Fibroblast of peridontal ligament (primary cell): ENCODE results near the gene ZNF668.
A peak's percentile ranks its signal among the peaks of the same experiment; 100 is the strongest.
"Not testable (repeated sequence)": the region's sequence is repeated elsewhere in the genome, so short reads cannot be mapped to it uniquely, and the experiment has no call there.

ENCODE experiments used
- DNase-seq: peaks from one replicate; pipeline ENCODE4 v3.0.0-alpha.2; 2010; ENCODE audit errors: extremely low read depth

ZNF668 gene

GRCh38 chr16:31055613-31056012 lies 18.4 kb downstream of the ZNF668 start:
- no peak for DNase-seq

DNA sequence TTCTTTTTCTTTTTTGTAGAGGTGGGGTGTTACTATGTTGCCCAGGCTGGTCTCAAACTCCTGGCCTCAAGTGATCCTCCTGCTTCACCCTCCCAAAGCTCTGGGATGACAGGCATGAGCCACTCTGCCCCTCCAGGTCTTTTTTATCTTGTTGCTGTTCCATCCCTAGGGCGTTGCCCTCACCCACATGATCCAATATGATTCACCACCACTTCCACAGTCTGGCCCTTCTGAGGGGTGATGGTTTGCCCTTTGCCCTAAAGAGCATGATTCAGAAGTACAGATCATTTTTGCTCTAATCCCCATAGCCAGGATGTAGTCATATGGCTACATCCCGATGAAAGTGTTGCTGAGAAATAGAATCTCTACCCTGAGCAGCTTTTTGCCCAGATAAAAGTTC lies 21.9 kb downstream of the ZNF668 start:
- DNase-seq: peak; percentile 94

DNA sequence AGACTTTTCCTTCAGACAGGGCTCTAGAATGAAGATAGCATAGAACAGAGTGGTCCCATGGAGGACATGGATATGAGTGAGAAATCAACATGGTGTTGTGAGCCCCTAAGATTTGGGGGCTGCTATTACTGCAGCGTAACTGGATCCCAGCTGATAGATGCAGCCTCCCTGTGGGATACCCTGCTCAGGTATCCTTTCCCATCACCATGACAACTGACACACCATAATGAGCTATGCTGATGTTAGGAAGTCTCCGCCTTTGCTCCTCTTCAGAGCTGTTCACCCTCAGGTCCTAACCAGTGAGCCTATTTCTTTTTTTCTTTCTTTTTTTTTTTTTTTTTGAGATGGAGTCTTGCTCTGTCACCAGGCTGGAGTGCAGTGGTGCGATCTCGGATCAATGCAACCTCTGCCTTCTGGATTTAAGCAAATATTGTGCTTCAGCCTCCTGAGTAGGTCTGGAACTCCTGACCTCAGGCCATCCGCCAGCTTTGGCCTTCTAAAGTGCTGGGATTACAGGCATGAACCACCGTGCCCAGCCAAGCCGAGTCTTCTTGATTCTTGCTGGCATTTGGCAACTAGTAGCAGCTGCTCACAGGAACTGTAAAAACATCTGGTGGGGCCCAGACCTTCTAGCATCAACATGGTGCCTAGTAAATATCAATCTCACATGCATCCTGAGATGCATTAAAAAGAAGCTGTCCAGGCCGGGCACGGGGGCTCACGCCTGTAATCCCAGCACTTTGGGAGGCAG lies 23.6 kb downstream of the ZNF668 start:
- DNase-seq: peak; percentile 36

GRCh38 chr16:31043898-31044481 lies 30.1 kb downstream of the ZNF668 start:
- no peak for DNase-seq

GRCh38 chr16:31043352-31043751 lies 30.7 kb downstream of the ZNF668 start:
- DNase-seq: peak; percentile 42

GRCh38 chr16:31042866-31043265 lies 31.2 kb downstream of the ZNF668 start:
- no peak for DNase-seq

DNA sequence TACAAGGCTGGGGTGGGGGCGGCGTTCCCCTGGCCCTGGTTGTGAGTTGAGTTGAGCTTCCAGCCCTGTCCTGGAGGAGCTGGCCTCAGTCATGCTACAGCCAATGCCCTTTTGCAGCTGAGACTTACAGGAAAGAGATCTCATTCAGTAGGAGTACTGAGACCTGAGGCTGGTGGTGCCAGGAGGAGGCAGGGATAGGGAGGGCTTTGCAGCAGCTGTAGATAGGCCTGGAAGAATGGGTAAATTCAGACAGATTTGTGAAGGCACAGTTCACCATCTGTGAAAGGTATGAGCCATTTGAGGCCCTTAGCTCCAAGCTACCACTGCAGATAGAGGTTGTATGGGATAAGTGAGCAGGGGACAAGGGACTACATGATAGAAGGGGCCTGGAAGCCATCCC lies 35.0 kb downstream of the ZNF668 start:
- no peak for DNase-seq

GRCh38 chr16:31036691-31037090 lies 37.3 kb downstream of the ZNF668 start:
- DNase-seq: no peak

DNA sequence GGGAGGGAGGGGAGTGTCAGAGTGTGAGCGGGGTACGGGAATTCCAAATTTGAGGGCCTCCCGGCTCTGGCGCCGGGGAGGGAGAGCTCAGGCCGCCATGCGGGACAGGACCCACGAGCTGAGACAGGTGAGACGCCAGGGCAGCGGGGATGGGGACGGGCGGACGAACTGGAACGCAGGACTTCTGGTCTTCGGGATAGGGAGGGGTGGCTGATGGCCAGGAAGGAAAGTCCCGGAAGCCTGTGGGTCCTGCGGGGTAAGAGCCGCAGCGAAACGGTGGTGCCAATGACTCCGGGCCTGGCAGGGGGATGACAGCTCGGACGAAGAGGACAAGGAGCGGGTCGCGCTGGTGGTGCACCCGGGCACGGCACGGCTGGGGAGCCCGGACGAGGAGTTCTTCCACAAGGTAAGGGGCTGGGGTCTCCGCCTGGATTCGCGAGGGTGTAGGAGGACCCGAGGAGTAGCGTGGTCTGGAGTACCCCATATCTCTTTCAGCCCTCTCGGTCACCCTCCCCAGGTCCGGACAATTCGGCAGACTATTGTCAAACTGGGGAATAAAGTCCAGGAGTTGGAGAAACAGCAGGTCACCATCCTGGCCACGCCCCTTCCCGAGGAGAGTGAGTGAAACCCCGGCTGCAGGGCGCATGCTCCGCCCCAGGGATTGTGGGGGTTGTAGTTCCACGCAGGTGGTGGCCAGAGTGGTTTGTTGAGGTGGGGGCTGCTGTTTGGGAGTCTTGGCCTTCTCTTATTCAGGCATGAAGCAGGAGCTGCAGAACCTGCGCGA lies 40.1 kb downstream of the ZNF668 start:
- peak; percentile 73 for DNase-seq

- DNase-seq: peak; percentile 99
Observed at GRCh38 chr16:31032736-31033708, 41.0 kb downstream of the ZNF668 start, which contains the start of gene STX4. Gene STX4 (plus strand): TSS chr16:31033558. CDS start chr16:31033806, 248 bp downstream.

GRCh38 chr16:31031276-31031675 lies 42.8 kb downstream of the ZNF668 start:
- no peak for DNase-seq

DNA sequence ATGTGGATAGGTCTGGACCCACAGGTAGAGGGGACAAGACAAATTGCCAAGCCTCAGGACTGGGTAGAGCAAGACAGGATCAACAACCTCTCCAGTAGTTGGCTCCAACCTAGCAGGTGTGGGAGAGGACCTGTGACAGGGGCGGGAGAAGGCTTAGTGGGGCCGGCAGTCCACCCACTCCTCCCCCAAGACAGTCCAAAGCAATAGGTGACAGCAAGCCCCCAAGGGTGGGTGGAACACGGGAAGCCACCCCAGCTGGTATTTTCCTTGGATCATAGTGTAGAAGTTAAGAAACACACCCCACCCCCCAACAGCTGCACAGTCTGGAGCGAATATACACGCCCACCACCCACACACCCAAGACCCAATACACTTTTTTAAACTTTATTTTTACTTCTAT lies 44.8 kb downstream of the ZNF668 start:
- DNase-seq: no peak

GRCh38 chr16:31025339-31025738 lies 48.7 kb downstream of the ZNF668 start:
- no peak for DNase-seq

DNA sequence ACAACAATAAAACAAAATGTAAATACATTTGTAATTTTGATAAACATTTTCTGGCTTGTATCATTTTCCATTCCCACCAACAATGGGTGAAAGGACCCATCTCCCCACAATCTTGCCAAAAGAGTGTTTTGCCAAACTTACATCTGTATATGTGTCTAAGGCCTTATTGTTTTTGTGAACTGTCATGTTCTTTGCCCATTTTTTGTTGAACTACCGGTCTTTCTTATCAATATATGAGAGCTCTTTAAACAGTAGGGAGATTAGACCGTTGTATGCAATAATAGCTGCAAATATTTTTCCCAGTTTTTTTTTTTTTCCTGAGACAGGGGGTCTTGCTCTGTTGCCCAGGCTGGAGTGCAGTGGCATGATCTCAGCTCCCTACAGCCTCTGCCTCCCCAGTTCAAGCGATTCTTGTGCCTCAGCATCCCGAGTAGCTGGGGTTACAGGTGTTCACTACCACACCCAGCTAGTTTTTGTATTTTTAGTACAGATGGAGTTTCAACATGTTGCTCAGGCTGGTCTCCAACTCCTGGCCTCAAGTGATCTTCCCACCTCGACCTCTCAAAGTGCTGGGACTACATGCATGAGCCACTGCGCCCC lies 50.3 kb downstream of the ZNF668 start:
- DNase-seq: no peak

GRCh38 chr16:31023252-31023602 lies 50.8 kb downstream of the ZNF668 start:
- no peak for DNase-seq

- no peak for DNase-seq
Observed at GRCh38 chr16:31022544-31023251, 51.3 kb downstream of the ZNF668 start.

GRCh38 chr16:31020536-31020935 lies 53.5 kb downstream of the ZNF668 start:
- no peak for DNase-seq

- not testable (repeated sequence) for DNase-seq
Observed at GRCh38 chr16:31017756-31018155, 56.3 kb downstream of the ZNF668 start.

- no peak for DNase-seq
Observed at GRCh38 chr16:31016018-31016417, 58.0 kb downstream of the ZNF668 start.

DNA sequence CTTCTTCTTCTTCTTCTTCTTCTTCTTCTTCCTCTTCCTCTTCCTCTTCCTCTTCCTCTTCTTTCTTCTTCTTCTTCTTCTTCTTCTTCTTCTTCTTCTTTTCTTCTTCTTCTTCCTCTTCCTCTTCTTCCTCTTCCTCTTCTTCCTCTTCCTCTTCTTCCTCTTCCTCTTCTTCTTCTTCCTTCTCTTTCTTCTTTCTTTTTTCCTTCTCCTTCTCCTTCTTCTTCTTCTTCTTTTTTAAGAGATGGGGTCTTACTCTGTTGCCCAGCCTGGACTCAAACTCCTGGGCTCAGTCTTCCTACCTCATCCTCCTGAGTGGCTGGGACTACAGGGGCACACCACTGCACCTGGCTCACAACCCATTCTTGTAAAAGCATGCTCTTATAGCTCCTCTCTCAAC lies 60.7 kb downstream of the ZNF668 start:
- not testable (repeated sequence) for DNase-seq

- not testable (repeated sequence) for DNase-seq
Observed at GRCh38 chr16:31011815-31012214, 62.2 kb downstream of the ZNF668 start.
